AG04449 (cell line): ENCODE data around the gene ARMC9.

Source experiments
- CTCF ChIA-PET: fragments of 350-600 bp; formaldehyde crosslinking; extraction: SDS; loops from one replicate; lab custom pipeline; 2021; ENCODE audit warnings: antibody characterized with exemption; lab: Yijun Ruan, JAX
- POLR2A ChIA-PET: fragments of 400-600, 350-600 bp; formaldehyde crosslinking; extraction: SDS; loops from one replicate; lab custom pipeline; 2020; ENCODE audit warnings: antibody characterized with exemption, inconsistent platforms; lab: Yijun Ruan, JAX
- DNase-seq: peaks from one replicate; pipeline ENCODE4 v3.0.0-alpha.2; 2010; ENCODE audit warnings: low read depth, low spot score
- H3K4me3 ChIP-seq: 2 replicates; pipeline ENCODE4 v1.5.1; 2011; ENCODE audit warnings: low read depth, mild to moderate bottlenecking, control low read depth, low read length
- TF ChIP-seq, protein P1 (sequence below): IDR thresholded peaks from one replicate; pipeline ENCODE4 v1.5.1; 2011; ENCODE audit warnings: mild to moderate bottlenecking, moderate library complexity, low read length, control low read depth, inconsistent platforms; ENCODE audit not compliant: insufficient read depth; ENCODE audit errors: missing control alignments

Gene ARMC9

DNA sequence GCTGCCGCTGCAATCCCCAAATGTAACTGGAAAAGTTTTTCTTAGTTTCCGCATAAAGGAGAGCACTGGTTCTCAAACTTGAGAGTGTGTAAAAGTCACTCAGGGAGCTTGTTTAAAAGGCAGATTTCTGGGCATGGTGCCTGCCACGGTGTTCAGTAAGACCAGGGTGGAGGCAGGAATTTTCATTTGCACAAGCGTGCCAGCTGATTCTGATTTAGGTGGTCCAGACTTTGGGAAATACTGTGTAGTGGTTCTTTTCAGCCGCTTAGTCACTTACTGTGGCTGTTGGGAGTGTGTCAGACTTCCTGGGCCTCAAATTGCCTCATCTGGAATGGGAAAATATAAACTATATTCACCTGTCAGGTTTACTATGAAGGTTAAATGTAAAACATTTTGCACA, 788 bp downstream of the ARMC9 start:
- TF ChIP-seq, protein P1, sequence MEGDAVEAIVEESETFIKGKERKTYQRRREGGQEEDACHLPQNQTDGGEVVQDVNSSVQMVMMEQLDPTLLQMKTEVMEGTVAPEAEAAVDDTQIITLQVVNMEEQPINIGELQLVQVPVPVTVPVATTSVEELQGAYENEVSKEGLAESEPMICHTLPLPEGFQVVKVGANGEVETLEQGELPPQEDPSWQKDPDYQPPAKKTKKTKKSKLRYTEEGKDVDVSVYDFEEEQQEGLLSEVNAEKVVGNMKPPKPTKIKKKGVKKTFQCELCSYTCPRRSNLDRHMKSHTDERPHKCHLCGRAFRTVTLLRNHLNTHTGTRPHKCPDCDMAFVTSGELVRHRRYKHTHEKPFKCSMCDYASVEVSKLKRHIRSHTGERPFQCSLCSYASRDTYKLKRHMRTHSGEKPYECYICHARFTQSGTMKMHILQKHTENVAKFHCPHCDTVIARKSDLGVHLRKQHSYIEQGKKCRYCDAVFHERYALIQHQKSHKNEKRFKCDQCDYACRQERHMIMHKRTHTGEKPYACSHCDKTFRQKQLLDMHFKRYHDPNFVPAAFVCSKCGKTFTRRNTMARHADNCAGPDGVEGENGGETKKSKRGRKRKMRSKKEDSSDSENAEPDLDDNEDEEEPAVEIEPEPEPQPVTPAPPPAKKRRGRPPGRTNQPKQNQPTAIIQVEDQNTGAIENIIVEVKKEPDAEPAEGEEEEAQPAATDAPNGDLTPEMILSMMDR: no peak
- POLR2A ChIA-PET: no interaction called here
- DNase-seq: no peak
- H3K4me3 ChIP-seq: peak overlapping the region; percentile 98
- CTCF ChIA-PET: interaction anchor here (1.3 to 13.5 kb wide), 5 partner anchors 11 to 199 kb away, joined by 3 to 336 read pairs (median 9); no protein-coding TSS in a partner anchor

DNA sequence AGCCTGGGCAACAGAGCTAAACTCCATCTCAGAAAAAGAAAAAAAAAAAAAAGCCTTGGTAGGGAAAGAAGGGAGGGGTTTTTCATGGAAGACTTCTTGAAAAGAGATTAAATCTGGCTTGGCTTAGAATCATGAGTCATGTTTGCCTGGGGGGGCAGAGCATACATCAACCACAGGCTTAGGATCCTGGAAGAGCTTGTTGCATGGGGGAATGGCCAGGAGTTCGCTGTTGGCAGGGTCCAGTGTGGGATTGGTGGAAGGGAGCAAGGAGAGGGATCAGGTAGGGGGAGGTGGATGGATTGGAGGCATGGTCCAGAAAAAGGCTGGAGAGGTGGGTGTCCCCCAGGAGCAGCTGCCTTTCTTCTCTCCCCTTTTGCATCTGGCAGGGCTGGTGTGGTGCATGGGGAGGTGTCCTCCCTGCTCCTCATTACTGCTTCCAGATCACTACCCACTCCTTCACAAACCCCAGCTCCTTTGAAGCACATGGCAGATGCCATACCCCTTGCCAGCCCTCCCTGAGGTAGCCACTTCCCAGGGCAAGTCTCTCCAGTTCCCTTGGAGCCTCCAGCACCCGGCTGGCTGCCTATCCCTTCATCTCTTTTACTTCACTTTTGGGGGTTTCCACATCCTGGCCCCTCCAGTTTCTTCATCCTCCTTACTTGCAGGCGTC, 2.5 kb downstream of the ARMC9 start:
- ChIA-PET CTCF (interaction anchor here (1.0 to 13.5 kb wide), 10 partner anchors 8 to 211 kb away, joined by 3 to 336 read pairs (median 5); no protein-coding TSS in a partner anchor), POLR2A (interaction anchor here (0.6 to 0.7 kb wide), 3 partner anchors 80 to 264 kb away, joined by 3 read pairs; partner anchors contain the start of gene NCL)
- no peak for DNase-seq
- no peak overlapping the region for H3K4me3 ChIP-seq
- TF ChIP-seq, protein P1: no peak

DNA sequence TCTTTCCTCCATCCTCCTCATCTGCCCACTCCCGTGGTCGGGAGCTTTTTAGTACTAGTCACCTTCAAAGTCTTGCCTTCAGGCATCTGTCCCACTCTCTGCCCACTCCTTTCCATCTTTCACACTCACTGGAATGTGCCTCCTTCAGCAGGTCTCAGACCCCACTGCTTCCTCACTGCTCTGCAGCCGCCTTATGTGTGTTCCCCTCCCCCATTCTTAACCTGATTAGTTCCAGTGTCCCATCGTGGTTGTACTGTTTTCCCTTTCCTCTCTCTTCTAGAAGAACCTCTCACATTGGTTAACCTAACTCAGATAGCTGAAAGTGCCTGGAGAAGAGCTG, 3.0 kb downstream of the ARMC9 start:
- H3K4me3 ChIP-seq: no peak overlapping the region
- no peak for DNase-seq
- ChIA-PET CTCF (interaction anchor here (1.0 to 13.5 kb wide), 8 partner anchors 9 to 250 kb away, joined by 3 to 336 read pairs (median 4); no protein-coding TSS in a partner anchor), POLR2A (no interaction called here)
- TF ChIP-seq, protein P1: no peak

DNA sequence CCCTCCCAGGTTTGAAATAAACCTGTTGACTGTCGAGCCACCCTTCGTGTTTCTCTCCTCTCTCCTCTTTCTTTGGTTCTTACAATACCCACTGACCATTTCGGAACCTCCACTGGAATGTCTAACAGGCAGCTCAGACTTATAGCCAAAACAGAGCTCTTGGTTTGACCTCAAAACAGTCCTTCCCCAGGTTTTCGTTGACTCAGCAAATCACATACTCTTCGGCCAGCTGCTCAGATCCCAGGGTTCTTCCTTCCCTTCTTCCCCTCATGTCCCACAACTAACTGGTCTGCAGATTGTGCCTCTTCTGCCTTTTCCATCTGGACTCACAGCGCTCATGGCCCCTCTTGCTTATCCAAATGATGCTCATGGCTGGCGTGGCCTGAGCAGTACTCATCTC, 4.7 kb downstream of the ARMC9 start:
- TF ChIP-seq, protein P1: no peak
- no peak overlapping the region for H3K4me3 ChIP-seq
- ChIA-PET CTCF (interaction anchor here (0.9 to 1.1 kb wide), 3 partner anchors 93 to 210 kb away, joined by 3 to 4 read pairs (median 3); no protein-coding TSS in a partner anchor), POLR2A (no interaction called here)
- no peak for DNase-seq

DNA sequence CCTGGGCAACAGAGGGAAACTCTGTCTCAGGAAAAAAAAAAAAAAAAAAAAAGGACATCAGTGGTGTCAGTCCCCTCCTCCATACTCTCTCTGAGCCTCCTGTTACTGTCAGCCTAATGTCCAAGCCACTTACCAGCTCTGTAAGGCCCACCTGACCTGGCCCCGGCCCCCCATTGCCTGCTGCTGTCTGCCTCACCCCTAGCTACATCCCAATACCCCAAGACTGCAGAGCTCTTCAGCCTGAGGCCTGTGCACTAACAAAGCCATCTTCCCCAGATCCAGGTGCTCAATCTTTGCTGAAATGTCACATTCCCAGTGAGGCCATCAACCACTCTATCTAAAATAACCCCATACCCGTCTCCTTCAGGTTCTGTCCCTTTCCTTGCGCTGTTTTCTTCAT, 5.7 kb downstream of the ARMC9 start:
- TF ChIP-seq, protein P1: no peak
- ChIA-PET CTCF (interaction anchor here (1.0 kb wide), 1 partner anchor 101 kb away, joined by 3 read pairs; no protein-coding TSS in a partner anchor), POLR2A (interaction anchor here (0.6 kb wide), 1 partner anchor 10 kb away, joined by 4 read pairs; no protein-coding TSS in a partner anchor)
- no peak overlapping the region for H3K4me3 ChIP-seq
- DNase-seq: no peak

DNA sequence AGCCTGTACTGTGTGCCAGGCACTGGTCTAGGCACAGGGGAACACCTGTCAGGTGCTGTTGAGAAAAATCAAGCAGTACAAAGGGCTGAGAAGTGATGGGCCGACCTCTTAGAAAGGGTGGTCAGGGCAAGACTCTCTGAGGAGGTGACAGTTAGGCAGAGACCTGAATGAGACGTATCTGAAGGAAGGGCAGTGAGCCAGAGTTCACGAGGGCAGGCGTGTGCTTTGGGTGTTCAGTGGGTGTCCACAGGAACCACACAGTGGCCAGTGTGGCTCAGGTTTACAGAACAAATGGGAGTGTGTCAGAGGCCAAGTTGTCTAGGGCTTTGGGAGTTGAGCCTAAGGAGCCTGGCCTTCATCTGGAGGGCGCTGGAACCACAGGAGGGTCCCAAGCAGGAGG, 6.2 kb downstream of the ARMC9 start:
- no peak overlapping the region for H3K4me3 ChIP-seq
- no peak for DNase-seq
- TF ChIP-seq, protein P1: no peak
- CTCF ChIA-PET: no interaction called here
- POLR2A ChIA-PET: interaction anchor here (0.6 kb wide), 1 partner anchor 10 kb away, joined by 4 read pairs; no protein-coding TSS in a partner anchor
